ENCODE measurements around the gene SUGCT. TPM values are rescaled to one million over a fixed set of nuclear protein-coding genes. Genes with fewer than 3 reads are reported as not detected.

Gene SUGCT
- total RNA-seq, 3 donors from 2014 or later = 7.6 to 19.1 (median 10.1) TPM

DNA sequence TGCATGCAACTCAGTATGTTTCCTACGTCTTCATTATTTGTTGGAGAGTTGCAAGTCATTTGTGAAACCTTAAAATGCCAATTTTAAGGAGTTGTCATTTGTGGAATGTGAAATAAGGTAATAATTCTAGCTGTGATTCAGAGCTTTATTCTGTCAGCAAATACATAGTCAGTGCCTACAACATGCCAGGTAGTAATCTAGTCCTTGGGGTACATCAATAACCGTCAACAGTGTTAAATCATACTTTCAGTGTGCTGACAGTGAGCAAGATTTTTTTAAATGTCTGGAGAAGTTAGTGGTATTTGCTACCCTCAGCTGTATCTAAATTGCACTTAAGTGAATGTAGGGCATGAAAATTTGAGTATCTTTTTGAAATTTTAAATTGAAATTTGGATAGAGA is 37.1 kb upstream of the SUGCT start:
- H3K9me3 ChIP-seq = no peaks in the 10 kb centered on the region

DNA sequence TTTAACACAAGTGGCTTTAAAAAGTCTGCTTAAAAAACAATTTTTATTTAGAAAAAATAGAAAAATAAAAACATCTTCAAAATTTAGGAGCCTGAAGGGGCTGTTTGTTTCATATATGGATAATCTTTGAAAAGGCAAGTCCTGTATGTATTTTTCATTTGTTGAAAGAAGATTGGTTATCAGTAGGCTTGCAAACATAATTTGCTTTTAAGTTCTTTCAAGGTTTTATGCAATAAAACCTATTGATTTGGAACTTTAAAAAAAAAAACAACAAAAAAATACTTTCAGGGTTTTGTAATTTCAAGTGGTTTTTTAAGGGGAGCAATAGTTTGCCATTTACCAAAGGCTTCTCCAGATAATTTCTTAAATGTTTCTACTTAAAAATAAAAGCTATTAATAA is 36.0 kb upstream of the SUGCT start:
- Histone ChIP-seq H3K4me3 (no peak overlapping the region), H3K36me3 (ENCODE audit: low read depth) (no peaks in the 10 kb centered on the region), H3K4me1 (ENCODE audit: low read depth) (no peaks in the 10 kb centered on the region), H3K9me3 (no peaks in the 10 kb centered on the region)
- no peak for ATAC-seq
- no peak for DNase-seq
- TF ChIP-seq, protein P1, sequence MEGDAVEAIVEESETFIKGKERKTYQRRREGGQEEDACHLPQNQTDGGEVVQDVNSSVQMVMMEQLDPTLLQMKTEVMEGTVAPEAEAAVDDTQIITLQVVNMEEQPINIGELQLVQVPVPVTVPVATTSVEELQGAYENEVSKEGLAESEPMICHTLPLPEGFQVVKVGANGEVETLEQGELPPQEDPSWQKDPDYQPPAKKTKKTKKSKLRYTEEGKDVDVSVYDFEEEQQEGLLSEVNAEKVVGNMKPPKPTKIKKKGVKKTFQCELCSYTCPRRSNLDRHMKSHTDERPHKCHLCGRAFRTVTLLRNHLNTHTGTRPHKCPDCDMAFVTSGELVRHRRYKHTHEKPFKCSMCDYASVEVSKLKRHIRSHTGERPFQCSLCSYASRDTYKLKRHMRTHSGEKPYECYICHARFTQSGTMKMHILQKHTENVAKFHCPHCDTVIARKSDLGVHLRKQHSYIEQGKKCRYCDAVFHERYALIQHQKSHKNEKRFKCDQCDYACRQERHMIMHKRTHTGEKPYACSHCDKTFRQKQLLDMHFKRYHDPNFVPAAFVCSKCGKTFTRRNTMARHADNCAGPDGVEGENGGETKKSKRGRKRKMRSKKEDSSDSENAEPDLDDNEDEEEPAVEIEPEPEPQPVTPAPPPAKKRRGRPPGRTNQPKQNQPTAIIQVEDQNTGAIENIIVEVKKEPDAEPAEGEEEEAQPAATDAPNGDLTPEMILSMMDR (IDR thresholded peaks at IDR 0.05) = no peak
- intact Hi-C loops (cut with DNase I, micrococcal nuclease) = no loop called here

More for the DNA sequence above, 37.1 kb upstream of the SUGCT start:
- H3K4me3 ChIP-seq = no peak overlapping the region
- ATAC-seq (no peak), DNase-seq (no peak)
- intact Hi-C loops (cut with DNase I, micrococcal nuclease) = no loop called here
- peaks cover 4% of the 10 kb centered on the region for H3K36me3 ChIP-seq (ENCODE audit: low read depth)
- TF ChIP-seq, protein P1 (IDR thresholded peaks at IDR 0.05) = no peak
- H3K4me1 ChIP-seq (ENCODE audit: low read depth) = no peaks in the 10 kb centered on the region

DNA sequence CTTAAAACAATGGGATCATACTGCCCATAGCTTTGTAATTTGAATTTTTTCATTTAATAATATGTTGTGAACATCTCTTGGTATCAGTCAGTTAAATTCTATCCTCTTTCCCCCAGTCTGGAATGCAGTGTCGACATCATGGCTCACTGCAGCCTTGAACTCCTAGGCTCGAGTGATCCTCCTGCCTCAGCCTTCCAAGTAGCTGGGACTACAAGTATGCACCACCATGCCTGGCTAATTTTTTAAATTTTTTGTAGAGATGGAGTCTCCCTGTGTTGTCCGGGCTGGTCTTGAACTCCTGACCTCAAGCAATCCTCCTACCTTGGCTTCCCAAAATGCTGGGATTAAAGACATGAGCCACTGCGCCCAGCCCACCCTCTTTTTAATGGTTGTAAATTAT is 35.0 kb upstream of the SUGCT start:
- Histone ChIP-seq H3K9me3 (no peaks in the 10 kb centered on the region), H3K36me3 (ENCODE audit: low read depth) (no peaks in the 10 kb centered on the region), H3K4me3 (no peak overlapping the region), H3K4me1 (ENCODE audit: low read depth) (no peaks in the 10 kb centered on the region)
- ATAC-seq = no peak
- TF ChIP-seq, protein P1 (IDR thresholded peaks at IDR 0.05) = no peak
- DNase-seq = no peak
- intact Hi-C loops (cut with DNase I, micrococcal nuclease) = no loop called here

DNA sequence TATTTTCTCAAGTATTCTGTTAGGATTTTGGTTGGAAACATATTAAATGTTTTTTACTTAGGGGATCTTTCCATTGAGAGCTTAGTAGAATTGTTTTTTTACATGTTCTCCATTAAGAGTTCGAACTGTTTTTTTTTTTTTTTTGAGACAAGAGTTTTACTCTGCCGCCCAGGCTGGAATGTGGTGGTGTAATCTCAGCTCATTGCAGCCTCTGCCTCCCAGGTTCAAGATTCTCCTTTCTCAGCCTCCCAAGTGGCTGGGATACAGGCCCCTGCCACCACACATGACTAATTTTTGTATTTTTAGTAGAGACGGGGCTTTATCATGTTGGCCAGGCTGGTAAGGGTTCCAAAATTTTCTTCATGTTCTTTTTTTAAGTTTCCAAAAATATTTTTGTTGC is 33.6 kb upstream of the SUGCT start:
- H3K4me1 ChIP-seq (ENCODE audit: low read depth) = no peaks in the 10 kb centered on the region
- DNase-seq (no peak), ATAC-seq (no peak)
- no peak overlapping the region for H3K4me3 ChIP-seq
- H3K36me3 ChIP-seq (ENCODE audit: low read depth) = no peaks in the 10 kb centered on the region
- TF ChIP-seq, protein P1 (IDR thresholded peaks at IDR 0.05) = no peak
- intact Hi-C loops (cut with DNase I, micrococcal nuclease) = no loop called here
- H3K9me3 ChIP-seq = no peaks in the 10 kb centered on the region

DNA sequence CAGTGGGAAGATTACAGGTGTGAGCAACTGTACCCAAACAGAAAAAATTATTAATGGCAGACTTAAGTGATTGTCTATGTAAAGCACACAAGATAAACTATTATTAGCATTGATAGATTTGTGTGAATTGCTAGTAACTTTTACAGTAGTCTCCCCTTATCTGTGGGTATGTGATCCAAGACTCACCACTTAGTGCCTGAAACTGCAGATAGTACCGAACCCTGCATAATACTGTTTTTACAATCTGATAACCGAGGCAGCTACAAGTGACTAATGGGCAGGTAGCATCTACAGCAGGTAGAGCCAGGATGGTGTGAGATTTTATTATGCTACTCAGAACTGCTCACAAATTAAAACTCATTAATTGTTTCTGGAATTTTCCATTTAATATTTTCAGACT is 31.9 kb upstream of the SUGCT start:
- H3K9me3 ChIP-seq = no peaks in the 10 kb centered on the region
- no peak for DNase-seq

More for the DNA sequence above, 31.9 kb upstream of the SUGCT start:
- no peak for ATAC-seq
- intact Hi-C loops (cut with DNase I, micrococcal nuclease) = no loop called here
- TF ChIP-seq, protein P1 (IDR thresholded peaks at IDR 0.05) = no peak
- no peaks in the 10 kb centered on the region for H3K36me3 ChIP-seq (ENCODE audit: low read depth)
- H3K4me1 ChIP-seq (ENCODE audit: low read depth) = no peaks in the 10 kb centered on the region
- no peak overlapping the region for H3K4me3 ChIP-seq
